GM18526 (cell line): ENCODE data around the gene TMEM30A.

Experiments
- POLR2A ChIP-seq: IDR thresholded peaks from 3 replicates; pipeline ENCODE4 v1.6.1; 2011; ENCODE audit not compliant: insufficient read length; ENCODE audit errors: extremely low read depth

The TMEM30A gene

GRCh38 chr6:75299801-75300530, 15.4 kb upstream of the TMEM30A start:
- no peak for TF ChIP-seq POLR2A

GRCh38 chr6:75296811-75297779, 12.5 kb upstream of the TMEM30A start:
- no peak for TF ChIP-seq POLR2A

GRCh38 chr6:75292555-75292954, 8.0 kb upstream of the TMEM30A start:
- TF ChIP-seq POLR2A, result no peak

DNA sequence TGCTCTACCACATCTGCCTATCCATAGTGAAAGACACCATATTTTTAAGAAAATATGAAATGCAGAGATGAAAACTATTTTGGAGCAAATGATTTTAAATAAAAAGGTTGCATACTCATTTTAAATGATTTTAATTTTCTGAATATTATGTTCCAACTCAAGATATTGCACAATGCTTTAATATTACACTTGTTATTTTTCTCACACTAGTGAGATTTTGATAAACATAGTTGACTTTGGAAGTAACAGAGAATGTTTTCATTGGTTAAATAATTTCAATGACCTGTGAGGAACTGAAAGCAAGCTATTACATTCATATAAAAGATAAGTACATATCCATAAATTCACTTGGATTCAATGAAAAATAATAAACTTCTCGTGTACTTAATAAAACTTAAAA, 7.2 kb upstream of the TMEM30A start:
- TF ChIP-seq POLR2A, result no peak

DNA sequence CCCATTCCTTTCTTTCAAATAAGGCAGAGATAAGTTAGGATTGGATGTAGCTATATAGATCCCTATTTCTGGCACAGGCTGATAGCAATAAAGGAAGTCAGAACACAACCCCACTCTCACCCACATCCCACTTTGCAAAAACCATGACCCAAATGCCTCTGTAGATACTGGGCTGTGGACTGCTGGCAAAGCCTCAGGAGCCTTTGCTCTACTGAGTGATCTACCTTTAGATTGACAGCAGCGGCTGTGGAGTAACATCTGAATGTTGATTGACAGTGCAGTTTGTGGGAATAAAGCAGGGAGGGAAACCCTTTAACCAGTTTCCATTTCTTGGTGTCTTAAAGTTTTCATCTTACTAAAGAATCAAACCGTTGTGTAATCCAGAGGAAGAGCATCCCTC, 6.7 kb upstream of the TMEM30A start:
- TF ChIP-seq POLR2A, result no peak

- no peak for TF ChIP-seq POLR2A
Measured at GRCh38 chr6:75290136-75290945, 5.7 kb upstream of the TMEM30A start.

DNA sequence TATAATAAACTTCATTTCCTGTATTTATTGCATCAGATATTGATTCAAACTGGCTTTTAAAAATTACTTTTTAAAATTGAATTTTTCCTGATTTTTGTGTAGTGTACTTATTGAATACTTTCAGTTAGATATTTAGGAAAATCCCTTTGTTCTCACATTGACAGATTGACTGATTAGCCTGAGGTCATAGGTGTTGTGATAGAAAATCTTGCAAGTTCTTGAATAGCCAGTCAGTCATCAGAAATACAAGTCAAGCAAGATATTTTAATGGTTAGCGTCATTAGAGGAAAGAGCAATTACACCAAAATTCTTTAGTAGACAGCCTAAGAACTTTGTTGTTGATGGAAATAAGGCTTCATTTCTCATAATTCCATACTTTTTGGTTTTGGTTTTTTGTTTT, 3.4 kb upstream of the TMEM30A start:
- TF ChIP-seq POLR2A, result no peak

DNA sequence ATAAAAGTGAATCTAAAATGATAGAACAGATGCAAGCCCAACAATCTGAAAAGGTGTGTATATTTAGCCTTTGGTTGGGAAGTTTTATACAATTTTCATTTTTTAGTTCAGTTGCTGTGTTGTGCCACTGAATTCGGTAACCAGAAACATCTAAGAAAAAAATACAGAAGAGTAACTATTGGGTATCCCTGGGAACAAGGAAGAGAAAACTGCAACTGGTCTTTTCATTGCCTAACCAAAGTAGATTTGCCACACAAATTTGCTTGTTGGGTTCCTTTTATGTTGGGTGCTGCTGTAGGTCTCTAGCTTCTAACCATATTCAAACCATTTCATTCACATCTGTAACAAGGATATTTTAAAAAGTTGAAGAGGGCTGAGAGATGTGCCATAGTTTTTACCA, 2.8 kb upstream of the TMEM30A start:
- no peak for TF ChIP-seq POLR2A

DNA sequence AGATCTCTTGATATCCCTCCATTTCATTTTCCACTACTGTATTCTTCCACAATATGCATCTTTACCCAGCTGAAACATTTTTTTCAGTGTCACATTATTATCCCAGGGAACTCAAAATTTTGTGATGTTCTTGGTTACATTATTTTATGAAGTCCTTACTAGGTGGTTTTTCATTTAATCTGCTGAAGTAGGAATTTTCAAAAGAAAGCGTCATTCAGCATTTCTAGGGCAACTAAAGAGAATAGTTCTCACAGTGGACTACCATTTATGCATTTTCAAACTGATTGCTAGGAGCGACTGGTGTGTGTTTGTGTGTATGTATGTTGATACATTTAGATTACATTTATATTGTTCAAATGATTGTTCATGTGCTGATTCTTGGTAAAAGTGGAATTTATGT, 2.4 kb upstream of the TMEM30A start:
- no peak for TF ChIP-seq POLR2A

- no peak for TF ChIP-seq POLR2A
Measured at GRCh38 chr6:75285283-75285639, 669 bp upstream of the TMEM30A start.

DNA sequence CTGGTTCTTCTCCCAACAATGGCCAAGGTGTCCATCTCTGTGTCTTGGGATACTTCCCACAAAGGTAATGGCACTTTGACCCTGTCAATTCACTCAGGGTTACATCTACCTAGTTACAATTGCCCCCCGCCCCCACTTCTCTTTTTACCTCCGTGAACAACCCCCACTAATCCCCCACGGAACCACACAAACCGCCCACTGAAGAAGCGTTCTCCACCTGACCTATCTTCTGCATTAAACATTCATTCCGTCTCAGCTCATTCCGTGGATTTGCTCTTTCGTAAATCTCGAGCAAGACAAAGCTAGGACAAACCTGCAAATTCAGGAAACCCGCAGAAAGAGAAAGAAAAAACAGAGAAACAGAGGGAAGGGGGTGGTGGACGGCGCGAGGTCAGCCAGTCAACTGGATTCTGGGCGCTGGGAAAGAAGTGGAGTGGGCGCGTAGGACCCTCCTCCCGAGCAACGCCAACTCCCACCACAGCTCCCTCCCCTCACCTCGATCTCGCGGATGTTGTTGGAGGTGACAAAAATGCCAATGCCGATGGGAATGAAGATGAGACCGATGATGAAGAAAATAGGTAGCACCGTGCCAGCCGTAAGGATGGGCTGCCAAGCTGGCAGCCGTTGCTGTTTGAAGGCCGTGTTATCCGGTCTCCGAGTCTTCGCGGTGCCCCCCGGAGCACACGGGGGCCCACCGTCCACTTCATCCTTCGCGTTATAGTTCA, 523 bp downstream of the TMEM30A start:
- TF ChIP-seq POLR2A, result no peak

- TF ChIP-seq POLR2A, result no peak
Measured at GRCh38 chr6:75282706-75283105, 1.9 kb downstream of the TMEM30A start.

DNA sequence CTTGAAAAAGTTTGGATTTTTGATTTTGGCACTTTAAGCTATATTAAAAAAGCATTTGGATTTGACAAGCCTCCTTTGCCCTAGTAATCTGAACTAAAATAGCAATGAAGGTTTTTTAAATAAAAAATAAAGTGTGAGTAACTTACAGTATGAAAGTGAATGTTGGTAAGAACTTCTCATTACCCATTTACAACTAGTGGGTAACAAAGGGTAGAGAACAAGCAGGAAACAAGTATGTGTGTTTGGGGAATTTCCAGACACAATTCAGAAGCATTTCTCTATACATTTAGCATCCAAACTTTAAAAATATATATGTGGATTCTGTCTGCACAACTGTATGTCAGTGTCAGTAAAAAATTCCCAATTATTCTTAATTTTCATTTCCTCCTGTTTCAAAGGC, 2.9 kb downstream of the TMEM30A start:
- no peak for TF ChIP-seq POLR2A

DNA sequence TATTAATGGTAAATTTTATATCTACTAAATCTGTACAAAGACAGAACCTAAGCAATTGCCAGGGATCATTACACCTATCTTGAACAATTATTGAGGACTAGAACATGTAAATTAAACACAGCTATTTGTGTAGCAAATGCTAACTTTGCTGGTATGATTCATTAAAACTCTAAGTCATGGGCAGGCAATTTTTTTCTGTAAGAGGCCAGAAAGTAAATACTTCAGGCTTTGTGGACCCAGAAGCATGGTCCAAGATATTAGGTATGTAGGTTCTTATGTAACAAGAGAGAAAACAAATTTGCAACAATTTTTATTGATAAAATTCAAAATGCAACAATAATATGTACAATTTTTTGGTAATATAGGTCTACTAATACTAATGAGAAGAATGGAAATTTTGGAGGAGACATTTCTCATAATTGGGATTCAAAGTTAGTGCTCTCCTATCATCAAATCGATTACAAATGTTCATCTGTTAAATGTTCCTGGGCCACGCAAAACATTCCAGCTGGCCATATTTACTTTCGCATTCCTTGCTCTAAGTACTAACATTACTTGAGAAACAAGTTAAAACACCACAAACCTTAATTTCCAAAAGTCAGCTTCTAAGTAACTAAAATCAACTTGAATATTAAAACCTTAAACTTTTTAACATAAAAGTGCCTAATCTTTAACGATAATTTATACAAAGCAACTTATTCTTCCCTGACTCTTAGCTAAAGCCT, 4.3 kb downstream of the TMEM30A start:
- no peak for TF ChIP-seq POLR2A

DNA sequence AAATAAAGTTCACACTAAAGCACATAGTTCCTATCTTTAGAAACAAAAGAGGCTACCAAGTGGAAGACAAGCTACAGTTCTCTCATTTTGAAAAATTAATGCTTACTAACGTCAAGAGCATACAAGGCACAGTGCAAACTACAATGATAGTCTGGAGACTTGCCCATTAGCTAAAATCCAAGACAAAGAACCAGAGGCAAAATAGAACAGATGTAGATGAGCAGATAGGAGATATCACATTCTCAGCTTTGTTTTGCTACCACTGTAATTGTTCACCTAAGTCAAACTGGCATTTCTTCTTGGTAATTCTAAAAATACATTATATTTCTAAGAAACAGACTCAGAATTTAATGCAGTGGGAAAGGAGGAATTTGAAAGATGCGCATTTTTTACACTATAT, 5.2 kb downstream of the TMEM30A start:
- TF ChIP-seq POLR2A, result no peak
